ENCODE measurements around the gene NDUFC2. TPM values are rescaled to one million over a fixed set of nuclear protein-coding genes. Genes with fewer than 3 reads are reported as not detected.
A peak's percentile ranks its signal among the peaks of the same experiment; 100 is the strongest.
"Not testable (repeated sequence)": the region's sequence is repeated elsewhere in the genome, so short reads cannot be mapped to it uniquely, and the experiment has no call there.

NDUFC2 gene
- polyA plus RNA-seq (ENCODE audit: insufficient read length in 4 of 4): 100 to 1,000 TPM; 138 to 205 (median 167) TPM

GRCh38 chr11:78079232-78080083 is at the start of gene NDUFC2:
Gene NDUFC2, minus strand, starts transcription at chr11:78079862. Its CDS starts 118 bp downstream, at chr11:78079744.
- DNase-seq (ENCODE audit: low read depth in 4 of 4, low spot score in 3 of 4): peak; percentile 63 to 71 (median 68)

- no peak for DNase-seq (ENCODE audit: low read depth in 4 of 4, low spot score in 3 of 4)
These were observed 47.7 kb upstream of the NDUFC2 start for GRCh38 chr11:78127403-78127802.

- DNase-seq (ENCODE audit: low read depth in 4 of 4, low spot score in 3 of 4): no peak
These were observed 33.1 kb upstream of the NDUFC2 start for GRCh38 chr11:78112582-78113275.

- no peak for DNase-seq (ENCODE audit: low read depth in 4 of 4, low spot score in 3 of 4)
These were observed 31.6 kb upstream of the NDUFC2 start for GRCh38 chr11:78111298-78111697.

GRCh38 chr11:78110830-78111229 is 31.2 kb upstream of the NDUFC2 start:
- no peak for DNase-seq (ENCODE audit: low read depth in 4 of 4, low spot score in 3 of 4)

- DNase-seq (ENCODE audit: low read depth in 4 of 4, low spot score in 3 of 4): no peak
These were observed 30.7 kb upstream of the NDUFC2 start for GRCh38 chr11:78110351-78110750.

- no peak for DNase-seq (ENCODE audit: low read depth in 4 of 4, low spot score in 3 of 4)
These were observed 29.7 kb upstream of the NDUFC2 start for GRCh38 chr11:78109081-78110015.

- no peak for DNase-seq (ENCODE audit: low read depth in 4 of 4, low spot score in 3 of 4)
These were observed 21.2 kb upstream of the NDUFC2 start for GRCh38 chr11:78100676-78101472.

- no peak for DNase-seq (ENCODE audit: low read depth in 4 of 4, low spot score in 3 of 4)
These were observed 20.6 kb upstream of the NDUFC2 start for GRCh38 chr11:78100261-78100660.

- DNase-seq (ENCODE audit: low read depth in 4 of 4, low spot score in 3 of 4): no peak
These were observed 20.0 kb upstream of the NDUFC2 start for GRCh38 chr11:78099666-78100065.

- DNase-seq (ENCODE audit: low read depth in 4 of 4, low spot score in 3 of 4): no peak
These were observed 18.2 kb upstream of the NDUFC2 start for GRCh38 chr11:78097666-78098385.

- no peak for DNase-seq (ENCODE audit: low read depth in 4 of 4, low spot score in 3 of 4)
These were observed 14.6 kb upstream of the NDUFC2 start for GRCh38 chr11:78094250-78094649.

- not testable (repeated sequence) for DNase-seq (ENCODE audit: low read depth in 4 of 4, low spot score in 3 of 4)
These were observed 6.9 kb upstream of the NDUFC2 start for GRCh38 chr11:78086521-78087074.

GRCh38 chr11:78085972-78086371 is 6.3 kb upstream of the NDUFC2 start:
- no peak for DNase-seq (ENCODE audit: low read depth in 4 of 4, low spot score in 3 of 4)

- DNase-seq (ENCODE audit: low read depth in 4 of 4, low spot score in 3 of 4): not testable (repeated sequence)
These were observed 4.8 kb upstream of the NDUFC2 start for GRCh38 chr11:78084506-78084905.

GRCh38 chr11:78083021-78083420 is 3.4 kb upstream of the NDUFC2 start:
- DNase-seq (ENCODE audit: low read depth in 4 of 4, low spot score in 3 of 4): no peak

GRCh38 chr11:78082146-78082545 is 2.5 kb upstream of the NDUFC2 start:
- no peak for DNase-seq (ENCODE audit: low read depth in 4 of 4, low spot score in 3 of 4)

- DNase-seq (ENCODE audit: low read depth in 4 of 4, low spot score in 3 of 4): no peak
These were observed 1.9 kb upstream of the NDUFC2 start for GRCh38 chr11:78081583-78081982.
